Tibial artery (tissue), 4 donors: ENCODE measurements around the gene ZBTB1.

Experiments used
- DNase-seq, 2 donors: peaks; one replicate each; pipeline ENCODE4 v3.0.0-alpha.2; 2019
- H3K27ac ChIP-seq, 2 donors: fragments of 200-600 bp; sonication (generic) in 1 of 2; 1 replicate in 1 of 2; 2 replicates in 1 of 2; pipeline ENCODE4 v1.5.1; 2018 to 2019; ENCODE audit warnings: mild to moderate bottlenecking in 1 of 2
- H3K27me3 ChIP-seq, 2 donors: fragments of 200-600 bp; sonication (generic) in 1 of 2; one replicate each; pipeline versions ENCODE4 v1.5.1 to v1.6.0; 2016 to 2019
- H3K36me3 ChIP-seq, 3 donors: fragments of 200-600 bp; sonication (generic) in 2 of 3; one replicate each; pipeline ENCODE4 v1.5.1; 2016 to 2019; ENCODE audit warnings: mild to moderate bottlenecking in 2 of 3
- H3K4me1 ChIP-seq, 4 donors: fragments of 200-600 bp; sonication (generic) in 2 of 4; 1 replicate in 3 of 4; 2 replicates in 1 of 4; pipeline ENCODE4 v1.5.1; 2016 to 2019
- H3K4me3 ChIP-seq, 2 donors: fragments of 200-600 bp; sonication (generic) in 1 of 2; 1 replicate in 1 of 2; 2 replicates in 1 of 2; pipeline ENCODE4 v1.5.1; 2018 to 2019; ENCODE audit warnings: mild to moderate bottlenecking in 2 of 2
- H3K9me3 ChIP-seq, 3 donors: fragments of 200-600 bp; sonication (generic) in 1 of 3; one replicate each; pipeline ENCODE4 v1.5.1; 2016 to 2019
- intact Hi-C: fragments of 100-400 bp; cut with DNase I; formaldehyde crosslinking; loops from one replicate; pipeline ENCODE4 v1.15.0; 2023; ENCODE audit warnings: low total_unique reads
- TF ChIP-seq, protein P1 (sequence below), 2 experiments: fragments of 200-600 bp in 1 of 2; fragments of 450-650 bp in 1 of 2; IDR thresholded peaks; one replicate each; pipeline ENCODE4 v1.5.1; 2017 to 2019; ENCODE audit warnings: antibody characterized with exemption in 2 of 2, mild to moderate bottlenecking in 1 of 2, moderate library complexity in 1 of 2

ZBTB1 gene

GRCh38 chr14:64464651-64465050 lies 39.9 kb upstream of the ZBTB1 start:
- Histone ChIP-seq H3K27me3 (no peaks in the 10 kb centered on the region), H3K27ac (peak overlapping the region; percentile 78 to 79), H3K36me3 (peaks cover 0 to 11% (median 0%) of the 10 kb centered on the region in 3 donors), H3K9me3 (no peaks in the 10 kb centered on the region), H3K4me1 (peaks cover 0 to 19% (median 7%) of the 10 kb centered on the region in 4 donors), H3K4me3 (peak overlapping the region; percentile 64 to 69)
- TF ChIP-seq, protein P1, sequence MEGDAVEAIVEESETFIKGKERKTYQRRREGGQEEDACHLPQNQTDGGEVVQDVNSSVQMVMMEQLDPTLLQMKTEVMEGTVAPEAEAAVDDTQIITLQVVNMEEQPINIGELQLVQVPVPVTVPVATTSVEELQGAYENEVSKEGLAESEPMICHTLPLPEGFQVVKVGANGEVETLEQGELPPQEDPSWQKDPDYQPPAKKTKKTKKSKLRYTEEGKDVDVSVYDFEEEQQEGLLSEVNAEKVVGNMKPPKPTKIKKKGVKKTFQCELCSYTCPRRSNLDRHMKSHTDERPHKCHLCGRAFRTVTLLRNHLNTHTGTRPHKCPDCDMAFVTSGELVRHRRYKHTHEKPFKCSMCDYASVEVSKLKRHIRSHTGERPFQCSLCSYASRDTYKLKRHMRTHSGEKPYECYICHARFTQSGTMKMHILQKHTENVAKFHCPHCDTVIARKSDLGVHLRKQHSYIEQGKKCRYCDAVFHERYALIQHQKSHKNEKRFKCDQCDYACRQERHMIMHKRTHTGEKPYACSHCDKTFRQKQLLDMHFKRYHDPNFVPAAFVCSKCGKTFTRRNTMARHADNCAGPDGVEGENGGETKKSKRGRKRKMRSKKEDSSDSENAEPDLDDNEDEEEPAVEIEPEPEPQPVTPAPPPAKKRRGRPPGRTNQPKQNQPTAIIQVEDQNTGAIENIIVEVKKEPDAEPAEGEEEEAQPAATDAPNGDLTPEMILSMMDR (IDR thresholded peaks at IDR 0.05): no peak
- DNase-seq: no peak
- intact Hi-C loops: no loop called here

GRCh38 chr14:64465191-64465822 lies 39.3 kb upstream of the ZBTB1 start, which contains the start of gene AKAP5:
Gene AKAP5, plus strand, starts transcription at chr14:64465499. Its CDS starts 2,896 bp downstream, at chr14:64468395.
- DNase-seq: peak; percentile 22 to 76

DNA sequence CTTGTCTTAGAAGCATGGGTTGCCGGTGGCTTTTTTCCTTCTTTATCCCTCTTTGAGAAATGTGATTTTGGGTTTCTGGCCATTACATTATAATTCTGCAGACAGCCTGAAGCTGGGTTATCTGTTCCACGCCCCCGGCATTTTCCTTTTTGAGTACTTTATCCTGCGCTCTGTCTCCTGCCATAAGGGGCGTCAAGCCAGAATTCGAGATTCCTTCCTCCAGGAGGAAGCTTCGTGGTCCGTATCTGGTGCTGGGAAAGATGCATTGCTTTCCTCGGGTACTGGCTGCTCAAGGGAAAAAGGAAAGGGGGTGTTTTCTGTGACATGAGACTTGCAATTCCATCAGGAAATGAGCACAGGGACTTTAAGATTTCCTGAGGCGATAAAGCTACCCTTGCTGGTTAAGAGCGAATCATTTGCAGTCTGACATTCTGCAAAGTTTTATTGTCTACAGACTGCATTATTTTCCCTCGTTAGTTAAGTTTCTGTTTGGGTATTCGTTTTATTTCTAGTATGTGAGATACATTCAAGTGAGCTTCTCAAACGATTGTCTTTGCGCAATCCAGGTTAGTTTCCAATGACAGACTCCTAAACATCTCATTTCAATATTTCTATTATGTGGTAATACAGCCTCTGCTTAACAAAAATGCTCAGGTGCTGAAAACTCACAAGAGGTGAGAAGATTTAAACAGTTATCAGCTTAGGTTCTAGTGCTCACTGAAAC lies 38.6 kb upstream of the ZBTB1 start:
- TF ChIP-seq, protein P1 (IDR thresholded peaks at IDR 0.05): peak; percentile 19 to 40
- Histone ChIP-seq H3K36me3 (no peaks in the 10 kb centered on the region), H3K4me1 (peaks cover 0 to 19% (median 7%) of the 10 kb centered on the region in 4 donors), H3K9me3 (no peaks in the 10 kb centered on the region), H3K27ac (peak overlapping the region; percentile 78 to 79), H3K27me3 (no peaks in the 10 kb centered on the region), H3K4me3 (peak overlapping the region; percentile 64 to 69)
- DNase-seq: no peak
- intact Hi-C loops: loop anchor here (1.0 kb wide), 1 partner anchor 11 kb away; no protein-coding TSS in a partner anchor

More at GRCh38 chr14:64465191-64465822, 39.3 kb upstream of the ZBTB1 start, which contains the start of gene AKAP5:
- intact Hi-C loops: no loop called here
- H3K36me3 ChIP-seq: peaks cover 0 to 4% (median 0%) of the 10 kb centered on the region in 3 donors
- H3K4me1 ChIP-seq: peaks cover 0 to 19% (median 7%) of the 10 kb centered on the region in 4 donors
- peak within 1 kb of the TSS; percentile 64 to 69 for H3K4me3 ChIP-seq
- no peaks in the 10 kb centered on the region for H3K27me3 ChIP-seq
- peak within 1 kb of the TSS; percentile 78 to 79 for H3K27ac ChIP-seq
- TF ChIP-seq, protein P1 (IDR thresholded peaks at IDR 0.05): no peak
- H3K9me3 ChIP-seq: no peaks in the 10 kb centered on the region

DNA sequence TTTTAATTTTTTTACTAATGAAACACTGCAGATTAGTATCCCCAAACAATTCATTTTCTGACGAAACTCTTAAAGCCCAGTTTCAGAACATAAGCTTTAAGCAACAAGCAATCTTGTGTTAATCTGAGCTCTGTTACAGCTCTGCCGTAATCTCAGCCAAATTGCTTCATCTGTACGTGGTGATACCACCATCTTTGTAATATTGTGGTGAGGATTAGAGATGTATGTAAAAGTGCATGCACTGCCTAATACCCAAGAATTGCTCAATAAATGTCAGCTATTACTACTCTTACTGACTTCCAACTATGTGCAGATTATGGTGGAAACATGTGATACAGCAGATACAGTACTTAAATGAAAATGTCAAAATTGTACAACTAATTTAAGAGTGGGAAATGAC lies 37.5 kb upstream of the ZBTB1 start:
- no peaks in the 10 kb centered on the region for H3K36me3 ChIP-seq
- H3K27ac ChIP-seq: no peak overlapping the region
- TF ChIP-seq, protein P1 (IDR thresholded peaks at IDR 0.05): no peak
- peaks cover 0 to 19% (median 7%) of the 10 kb centered on the region in 4 donors for H3K4me1 ChIP-seq
- no peaks in the 10 kb centered on the region for H3K9me3 ChIP-seq
- no peaks in the 10 kb centered on the region for H3K27me3 ChIP-seq
- no peak for DNase-seq
- intact Hi-C loops: no loop called here
- no peak overlapping the region for H3K4me3 ChIP-seq

DNA sequence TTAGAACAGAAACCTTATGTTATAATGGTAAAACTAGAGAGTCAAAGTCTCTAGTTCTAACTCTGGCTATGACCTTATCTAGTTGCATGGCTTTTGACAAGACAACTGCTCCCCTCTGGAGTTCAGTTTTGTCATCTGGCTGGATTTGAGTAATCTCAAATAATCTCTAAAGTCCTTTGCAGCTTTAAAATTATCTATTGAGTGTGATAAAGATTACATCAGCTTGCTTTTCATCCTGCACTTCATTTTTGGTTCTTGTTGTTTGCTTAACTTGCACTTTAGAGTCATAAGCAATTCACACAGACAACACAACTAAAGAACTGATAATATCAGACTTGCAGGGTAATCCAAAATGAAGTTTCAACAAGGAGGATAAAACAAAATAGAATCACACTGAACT lies 37.0 kb upstream of the ZBTB1 start:
- no peaks in the 10 kb centered on the region for H3K9me3 ChIP-seq
- H3K27ac ChIP-seq: no peak overlapping the region
- H3K4me1 ChIP-seq: peaks cover 0 to 19% (median 7%) of the 10 kb centered on the region in 4 donors
- DNase-seq: no peak
- intact Hi-C loops: no loop called here
- TF ChIP-seq, protein P1 (IDR thresholded peaks at IDR 0.05): no peak
- no peaks in the 10 kb centered on the region for H3K36me3 ChIP-seq
- H3K4me3 ChIP-seq: no peak overlapping the region
- H3K27me3 ChIP-seq: no peaks in the 10 kb centered on the region
